Ectodermal cell (in vitro differentiated cells): Measurements from ENCODE around the gene ZFHX3.

Experiments
- H3K27ac ChIP-seq: 2 replicates; pipeline ENCODE4 v1.7.0; 2013; ENCODE audit warnings: mild to moderate bottlenecking, low read depth, low read length; ENCODE audit not compliant: insufficient read depth, poor library complexity, severe bottlenecking
- H3K27me3 ChIP-seq: 2 replicates; pipeline ENCODE4 v1.7.0; 2013; ENCODE audit warnings: mild to moderate bottlenecking, low read length; ENCODE audit not compliant: insufficient read depth, control insufficient read depth, poor library complexity, severe bottlenecking
- H3K36me3 ChIP-seq: one replicate; pipeline ENCODE4 v1.7.0; 2013; ENCODE audit warnings: low read length; ENCODE audit not compliant: control insufficient read depth, insufficient read depth
- H3K4me1 ChIP-seq: one replicate; pipeline ENCODE4 v1.7.0; 2013; ENCODE audit warnings: low read length; ENCODE audit not compliant: control insufficient read depth, insufficient read depth
- H3K4me3 ChIP-seq: 2 replicates; pipeline ENCODE4 v1.7.0; 2013; ENCODE audit warnings: low read depth, low read length, control low read depth; ENCODE audit not compliant: insufficient read depth
- H3K9me3 ChIP-seq: 2 replicates; pipeline ENCODE4 v1.7.0; 2013; ENCODE audit warnings: mild to moderate bottlenecking, low read length, moderate library complexity; ENCODE audit not compliant: control insufficient read depth
- WGBS, 2 experiments: methylation state at CpG; one replicate each; pipeline ENCODE4 v1.1.7; 2013; ENCODE audit warnings: missing lambda C conversion rate in 2 of 2; 5-methylcytosine and 5-hydroxymethylcytosine counted together

ZFHX3 gene

DNA sequence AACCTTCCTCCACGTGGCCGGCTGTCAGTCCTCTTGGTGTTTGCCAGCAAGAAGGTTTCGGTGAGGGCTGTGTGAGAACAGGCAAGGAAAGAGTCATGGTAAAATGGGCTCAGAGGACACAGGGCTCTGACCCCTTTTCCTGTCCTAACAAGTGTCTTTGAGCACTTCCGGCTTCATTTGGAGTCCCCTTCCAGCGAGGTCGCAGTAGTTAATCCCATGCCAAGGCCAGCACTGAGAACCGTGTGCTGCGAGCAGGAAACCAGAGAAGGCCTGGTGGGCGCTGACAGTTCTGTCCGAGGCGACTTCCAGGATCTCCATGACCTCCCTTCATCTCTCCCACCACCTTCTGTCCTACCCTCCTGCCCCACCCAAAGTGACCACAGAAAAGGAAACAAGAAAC lies 168.1 kb downstream of the ZFHX3 start:
- Histone ChIP-seq H3K9me3 (no peaks in the 10 kb centered on the region), H3K4me1 (peaks cover 3% of the 10 kb centered on the region), H3K4me3 (no peak overlapping the region), H3K27me3 (no peaks in the 10 kb centered on the region), H3K36me3 (no peaks in the 10 kb centered on the region), H3K27ac (no peak overlapping the region)
- WGBS, 2 experiments: 94 to 96% methylated on average over 11 of the region's 11 CpGs

GRCh38 chr16:72878301-72879269 lies 169.3 kb downstream of the ZFHX3 start:
- WGBS, 2 experiments: 91 to 92% methylated on average over 19 of the region's 19 CpGs
- H3K4me3 ChIP-seq: no peak overlapping the region
- H3K9me3 ChIP-seq: no peaks in the 10 kb centered on the region
- H3K36me3 ChIP-seq: no peaks in the 10 kb centered on the region
- peaks cover 3% of the 10 kb centered on the region for H3K4me1 ChIP-seq
- no peak overlapping the region for H3K27ac ChIP-seq
- no peaks in the 10 kb centered on the region for H3K27me3 ChIP-seq

GRCh38 chr16:72877374-72878028 lies 170.4 kb downstream of the ZFHX3 start:
- H3K27ac ChIP-seq: no peak overlapping the region
- H3K4me3 ChIP-seq: no peak overlapping the region
- no peaks in the 10 kb centered on the region for H3K27me3 ChIP-seq
- no peaks in the 10 kb centered on the region for H3K9me3 ChIP-seq
- H3K4me1 ChIP-seq: peaks cover 3% of the 10 kb centered on the region
- 86 to 87% methylated on average over 12 of the region's 12 CpGs for WGBS, 2 experiments
- no peaks in the 10 kb centered on the region for H3K36me3 ChIP-seq

DNA sequence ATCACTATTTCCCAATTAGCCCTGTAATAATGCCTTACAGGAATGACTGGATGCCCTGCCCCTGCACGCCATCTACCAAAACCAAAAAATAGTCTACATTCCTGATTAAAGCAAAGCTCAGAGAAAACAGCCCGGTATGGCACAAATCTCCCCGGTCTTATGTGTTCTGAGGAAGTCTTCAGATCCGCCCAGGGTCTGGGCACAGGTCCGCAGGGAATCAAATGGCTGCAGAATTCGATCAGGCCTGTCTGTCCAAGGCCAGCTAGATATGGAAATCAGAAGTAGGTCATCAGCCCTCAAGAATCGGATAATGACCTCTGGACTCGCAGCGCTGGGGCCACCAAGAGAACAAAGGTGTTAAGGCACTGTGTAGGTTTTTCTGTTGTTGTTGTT lies 171.0 kb downstream of the ZFHX3 start:
- H3K27me3 ChIP-seq: no peaks in the 10 kb centered on the region
- no peaks in the 10 kb centered on the region for H3K9me3 ChIP-seq
- H3K27ac ChIP-seq: no peak overlapping the region
- no peak overlapping the region for H3K4me3 ChIP-seq
- 93 to 96% methylated on average over 9 of the region's 9 CpGs for WGBS, 2 experiments
- no peaks in the 10 kb centered on the region for H3K36me3 ChIP-seq
- H3K4me1 ChIP-seq: peaks cover 3% of the 10 kb centered on the region

GRCh38 chr16:72876221-72876620 lies 171.7 kb downstream of the ZFHX3 start:
- Histone ChIP-seq H3K4me1 (peaks cover 3% of the 10 kb centered on the region), H3K9me3 (no peaks in the 10 kb centered on the region), H3K36me3 (no peaks in the 10 kb centered on the region), H3K27ac (no peak overlapping the region), H3K4me3 (no peak overlapping the region), H3K27me3 (no peaks in the 10 kb centered on the region)
- 93 to 96% methylated on average over 5 to 7 of the region's 8 CpGs for WGBS, 2 experiments

GRCh38 chr16:72875291-72876031 lies 172.5 kb downstream of the ZFHX3 start:
- Histone ChIP-seq H3K4me3 (no peak overlapping the region), H3K27me3 (no peaks in the 10 kb centered on the region), H3K36me3 (no peaks in the 10 kb centered on the region), H3K4me1 (peaks cover 3% of the 10 kb centered on the region), H3K27ac (no peak overlapping the region), H3K9me3 (no peaks in the 10 kb centered on the region)
- WGBS, 2 experiments: 90% methylated on average over 12 of the region's 12 CpGs

DNA sequence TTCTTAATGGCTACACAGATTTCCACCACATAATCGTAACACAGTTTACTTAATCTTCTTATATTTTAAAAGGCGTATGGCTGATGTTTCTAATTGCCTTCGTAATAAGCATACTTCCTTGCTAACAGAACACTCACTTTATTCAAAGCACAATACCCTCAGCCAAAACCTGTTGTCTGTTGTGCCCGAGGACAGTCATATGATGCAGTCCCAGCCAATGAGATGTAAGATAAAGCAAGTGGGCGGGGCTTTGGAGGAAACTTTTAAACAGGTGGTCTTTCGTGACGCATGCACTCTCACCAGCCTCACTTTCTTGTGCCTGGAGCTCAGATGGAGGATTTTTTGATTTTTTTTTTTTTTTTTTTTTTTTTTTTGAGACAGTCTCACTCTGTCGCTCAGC lies 174.1 kb downstream of the ZFHX3 start:
- no peak overlapping the region for H3K4me3 ChIP-seq
- 95 to 98% methylated on average over 8 of the region's 8 CpGs for WGBS, 2 experiments
- H3K9me3 ChIP-seq: no peaks in the 10 kb centered on the region
- no peaks in the 10 kb centered on the region for H3K36me3 ChIP-seq
- H3K4me1 ChIP-seq: peaks cover 3% of the 10 kb centered on the region
- no peak overlapping the region for H3K27ac ChIP-seq
- H3K27me3 ChIP-seq: no peaks in the 10 kb centered on the region

DNA sequence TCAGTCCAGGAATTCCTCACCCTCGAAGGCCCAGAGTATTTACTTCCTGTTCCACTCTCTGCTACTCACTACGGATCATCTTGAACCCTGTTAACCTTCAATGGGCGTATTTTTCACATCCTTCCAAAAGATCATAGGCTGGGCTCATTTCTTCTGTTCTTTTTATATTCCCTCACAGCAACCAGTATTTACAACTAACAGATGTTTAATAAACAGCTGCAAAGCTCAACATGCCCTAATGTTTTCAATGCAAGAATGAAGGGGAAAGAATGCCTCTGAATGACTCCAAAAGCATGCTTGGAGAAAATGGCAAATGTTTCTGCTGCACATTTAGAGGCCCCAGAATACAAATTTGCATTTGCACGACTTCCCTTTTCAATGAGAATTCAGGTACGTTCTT lies 174.9 kb downstream of the ZFHX3 start:
- H3K9me3 ChIP-seq: no peaks in the 10 kb centered on the region
- H3K4me3 ChIP-seq: no peak overlapping the region
- H3K36me3 ChIP-seq: no peaks in the 10 kb centered on the region
- WGBS, 2 experiments: 93 to 94% methylated on average over 5 of the region's 5 CpGs
- no peaks in the 10 kb centered on the region for H3K27me3 ChIP-seq
- H3K4me1 ChIP-seq: no peaks in the 10 kb centered on the region
- no peak overlapping the region for H3K27ac ChIP-seq

- H3K36me3 ChIP-seq: no peaks in the 10 kb centered on the region
Observed at GRCh38 chr16:72865835-72866234, 182.1 kb downstream of the ZFHX3 start.

DNA sequence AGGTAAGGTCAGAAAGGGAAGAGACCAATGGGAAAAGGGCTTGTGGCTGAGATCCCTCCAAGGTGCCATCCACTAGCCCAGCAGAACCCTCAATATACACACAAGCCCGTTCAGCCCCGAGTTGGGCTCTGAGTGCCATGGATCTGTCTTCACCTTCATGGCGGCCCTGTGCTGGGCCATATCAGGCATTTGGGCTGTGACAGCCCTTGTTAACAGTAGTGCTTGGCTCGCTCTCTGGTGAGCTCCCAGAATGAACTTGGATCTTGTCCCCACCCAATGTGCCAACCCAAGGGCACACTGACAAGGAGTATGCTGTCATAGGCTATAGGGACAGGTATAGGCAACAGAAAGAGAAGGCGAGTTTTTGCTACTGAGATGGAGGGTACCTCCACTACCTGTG lies 182.7 kb downstream of the ZFHX3 start:
- Histone ChIP-seq H3K4me3 (no peak overlapping the region), H3K27me3 (no peaks in the 10 kb centered on the region), H3K27ac (no peak overlapping the region), H3K9me3 (no peaks in the 10 kb centered on the region), H3K4me1 (no peaks in the 10 kb centered on the region), H3K36me3 (no peaks in the 10 kb centered on the region)
- WGBS, 2 experiments: 92 to 95% methylated on average over 5 of the region's 5 CpGs

More at GRCh38 chr16:72865835-72866234, 182.1 kb downstream of the ZFHX3 start:
- Histone ChIP-seq H3K4me1 (no peaks in the 10 kb centered on the region), H3K9me3 (no peaks in the 10 kb centered on the region), H3K27ac (no peak overlapping the region), H3K27me3 (no peaks in the 10 kb centered on the region), H3K4me3 (no peak overlapping the region)
- 84 to 94% methylated on average over 7 of the region's 7 CpGs for WGBS, 2 experiments
